Endothelial cell of umbilical vein (primary cell): ENCODE data around the gene JPH3. TPM values are rescaled to one million over a fixed set of nuclear protein-coding genes. Genes with fewer than 3 reads are reported as not detected.

Source experiments
- BruUV-seq: library from RNA; stranded (reverse); fragments of 400-500 nt; replicated peaks from 2 replicates; lab custom pipeline; 2021; lab: Mats Ljungman, UMichigan
- CTCF ChIA-PET: fragments of 300-600, 350-600 bp; sonication (Branson Sonifier 250); formaldehyde crosslinking; loops from one replicate; lab custom pipeline; 2021; ENCODE audit warnings: antibody characterized with exemption, inconsistent platforms; lab: Charles Lee
- POLR2A ChIA-PET: fragments of 300-600, 350-600 bp; sonication (Branson Sonifier 250); formaldehyde crosslinking; loops from one replicate; lab custom pipeline; 2021; ENCODE audit warnings: antibody characterized with exemption, inconsistent platforms; lab: Charles Lee
- DNase-seq: peaks from one replicate; pipeline ENCODE4 v3.0.0-alpha.2; 2011; ENCODE audit warnings: low read depth, low spot score
- FAIRE-seq: peaks from 2 replicates; lab custom pipeline; 2011; peaks lifted over from hg19 to GRCh38; lab: Jason Lieb, UNC
- H2AFZ ChIP-seq: 2 replicates; pipeline ENCODE4 v1.6.0; 2012; ENCODE audit warnings: low read depth, low read length, control low read depth, inconsistent platforms
- H3K27ac ChIP-seq: 2 replicates; pipeline ENCODE4 v1.5.1; 2011; ENCODE audit warnings: low read depth, mild to moderate bottlenecking, control low read depth, low read length, moderate library complexity; ENCODE audit not compliant: insufficient read depth
- H3K27me3 ChIP-seq, 2 experiments: 2 replicates each; pipeline versions ENCODE4 v1.6.0 to v1.6.1; 2011; ENCODE audit warnings: low read length in 2 of 2, mixed read lengths in 1 of 2; ENCODE audit not compliant: control insufficient read depth in 2 of 2, insufficient read depth in 2 of 2
- H3K36me3 ChIP-seq, 2 experiments: 2 replicates in 1 of 2; 3 replicates in 1 of 2; pipeline ENCODE4 v1.5.1; 2011; ENCODE audit warnings: low read length in 2 of 2, mild to moderate bottlenecking in 1 of 2, moderate library complexity in 1 of 2; ENCODE audit not compliant: control insufficient read depth in 2 of 2, insufficient read depth in 2 of 2; ENCODE audit errors: extremely low read depth in 1 of 2
- H3K4me1 ChIP-seq: 3 replicates; pipeline ENCODE4 v1.5.1; 2011; ENCODE audit warnings: mild to moderate bottlenecking, low read length; ENCODE audit not compliant: control insufficient read depth, insufficient read depth; ENCODE audit errors: extremely low read depth
- H3K4me2 ChIP-seq: 2 replicates; pipeline ENCODE4 v1.6.1; 2011; ENCODE audit warnings: low read length, control low read depth, mixed read lengths; ENCODE audit not compliant: insufficient read depth
- H3K4me3 ChIP-seq, 3 experiments: fragments of 200-600 bp in 1 of 3; sonication (generic), shearing (Covaris generic) in 1 of 3; replicated peaks in 1 of 3; 2 replicates each; pipeline ENCODE4 v1.5.1; 2011 to 2016; ENCODE audit warnings: control low read depth in 3 of 3, low read length in 3 of 3, mild to moderate bottlenecking in 2 of 3, inconsistent platforms in 1 of 3, low read depth in 1 of 3, moderate library complexity in 1 of 3; ENCODE audit not compliant: insufficient read depth in 1 of 3
- H3K79me2 ChIP-seq: 2 replicates; pipeline ENCODE4 v1.6.0; 2012; ENCODE audit warnings: low read length, inconsistent platforms; ENCODE audit not compliant: control insufficient read depth, insufficient read depth
- H3K9ac ChIP-seq: replicated peaks from 2 replicates; pipeline ENCODE3; 2011; ENCODE audit warnings: low read length, control low read depth; ENCODE audit not compliant: insufficient read depth; ENCODE audit errors: extremely low read depth
- H3K9me1 ChIP-seq: replicated peaks from 3 replicates; pipeline ENCODE4 v1.6.0; 2011; ENCODE audit warnings: mild to moderate bottlenecking, low read length; ENCODE audit not compliant: control insufficient read depth, insufficient read depth; ENCODE audit errors: extremely low read depth
- H3K9me3 ChIP-seq: replicated peaks from 2 replicates; pipeline ENCODE4 v1.5.1; 2012; ENCODE audit warnings: low read length, inconsistent platforms; ENCODE audit not compliant: control insufficient read depth, insufficient read depth
- H4K20me1 ChIP-seq: replicated peaks from 2 replicates; pipeline ENCODE3; 2011; ENCODE audit warnings: mild to moderate bottlenecking, low read length; ENCODE audit not compliant: control insufficient read depth, insufficient read depth; ENCODE audit errors: extremely low read depth
- POLR2AphosphoS5 ChIP-seq: IDR thresholded peaks from 2 replicates; pipeline ENCODE4 v1.6.1; 2012; ENCODE audit warnings: low read depth, mild to moderate bottlenecking, control low read depth, low read length, moderate library complexity; ENCODE audit not compliant: insufficient read depth
- dilution Hi-C: fragments of 300-500 bp; cut with MboI; formaldehyde crosslinking; loops from one replicate; pipeline ENCODE4 v1.15.0; 2019; ENCODE audit warnings: low sequenced_read_pairs; ENCODE audit not compliant: extremely low pct_ligation_motif_present
- intact Hi-C: fragments of 100-400 bp; cut with micrococcal nuclease; formaldehyde crosslinking; loops from one replicate; pipeline ENCODE4 v1.10.0; 2022
- polyA plus RNA-seq, 4 experiments: library from polyadenylated mRNA; depleted of rRNA in 3 of 4; stranded (reverse) in 3 of 4; unstranded in 1 of 4; fragments of >200 nt; gene quantifications; 2 replicates each; pipeline versions ENCODE4 v1.2.1 to v1.2.3, GENCODE V29; 2011 to 2012; ENCODE audit warnings: missing spikeins in 1 of 4
- total RNA-seq: library from RNA; stranded (reverse); gene quantifications from 2 replicates; pipeline ENCODE4 v1.2.3, GENCODE V29; 2021
- TF ChIP-seq, protein P1 (sequence below), 2 donors: IDR thresholded peaks; 1 replicate in 1 of 2; 2 replicates in 1 of 2; pipeline ENCODE4 v1.5.1; 2011; ENCODE audit warnings: low read length in 2 of 2, mild to moderate bottlenecking in 2 of 2, moderate library complexity in 2 of 2, control low read depth in 1 of 2, inconsistent platforms in 1 of 2, low read depth in 1 of 2; ENCODE audit not compliant: insufficient read depth in 1 of 2; ENCODE audit errors: extremely low read depth in 1 of 2
- TF ChIP-seq, protein P2 (sequence below): IDR thresholded peaks from 2 replicates; pipeline ENCODE4 v1.6.1; 2011; ENCODE audit not compliant: insufficient read depth, insufficient read length

The JPH3 gene
- total and polyA plus RNA-seq, 2 donors (not counting 3 experiments of a cell fraction or from before 2014, with no cell fraction given) = 0.22 to 0.30 TPM

- Histone ChIP-seq H3K9ac (no peak overlapping the region), H3K9me1 (no peaks in the 10 kb centered on the region), H3K4me2 (no peak overlapping the region), H3K4me3 (no peak overlapping the region), H3K27me3 (peaks cover 2% of the 10 kb centered on the region in 2 experiments), H3K27ac (no peak overlapping the region), H3K9me3 (no peaks in the 10 kb centered on the region), H2AFZ (no peak overlapping the region), H3K4me1 (no peaks in the 10 kb centered on the region), H3K79me2 (no peaks in the 10 kb centered on the region), H4K20me1 (no peaks in the 10 kb centered on the region), H3K36me3 (no peaks in the 10 kb centered on the region)
- no TSS peak for BruUV-seq
- intact Hi-C loops = loop anchor here (1.0 to 5.0 kb wide), 6 partner anchors 47 to 318 kb away; partner anchors contain the start of genes C16orf95 and KLHDC4
- CTCF ChIA-PET = interaction anchor here (0.6 to 4.9 kb wide), 40 partner anchors 10 to 357 kb away, joined by 3 to 145 read pairs (median 5); partner anchors contain the start of genes C16orf95, JPH3 and KLHDC4
- peak; percentile 57 for FAIRE-seq
- POLR2A ChIA-PET = no interaction called here
- DNase-seq = peak; percentile 15
- dilution Hi-C loops = no loop called here
- no peak for TF ChIP-seq POLR2AphosphoS5
- TF ChIP-seq, protein P1, sequence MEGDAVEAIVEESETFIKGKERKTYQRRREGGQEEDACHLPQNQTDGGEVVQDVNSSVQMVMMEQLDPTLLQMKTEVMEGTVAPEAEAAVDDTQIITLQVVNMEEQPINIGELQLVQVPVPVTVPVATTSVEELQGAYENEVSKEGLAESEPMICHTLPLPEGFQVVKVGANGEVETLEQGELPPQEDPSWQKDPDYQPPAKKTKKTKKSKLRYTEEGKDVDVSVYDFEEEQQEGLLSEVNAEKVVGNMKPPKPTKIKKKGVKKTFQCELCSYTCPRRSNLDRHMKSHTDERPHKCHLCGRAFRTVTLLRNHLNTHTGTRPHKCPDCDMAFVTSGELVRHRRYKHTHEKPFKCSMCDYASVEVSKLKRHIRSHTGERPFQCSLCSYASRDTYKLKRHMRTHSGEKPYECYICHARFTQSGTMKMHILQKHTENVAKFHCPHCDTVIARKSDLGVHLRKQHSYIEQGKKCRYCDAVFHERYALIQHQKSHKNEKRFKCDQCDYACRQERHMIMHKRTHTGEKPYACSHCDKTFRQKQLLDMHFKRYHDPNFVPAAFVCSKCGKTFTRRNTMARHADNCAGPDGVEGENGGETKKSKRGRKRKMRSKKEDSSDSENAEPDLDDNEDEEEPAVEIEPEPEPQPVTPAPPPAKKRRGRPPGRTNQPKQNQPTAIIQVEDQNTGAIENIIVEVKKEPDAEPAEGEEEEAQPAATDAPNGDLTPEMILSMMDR (IDR thresholded peaks at IDR 0.05; ENCODE audit: extremely low read depth in 1 of 2, insufficient read depth in 1 of 2, low read depth in 1 of 2, low read length in 2 of 2) = peak; percentile 33 to 65
- TF ChIP-seq, protein P2, sequence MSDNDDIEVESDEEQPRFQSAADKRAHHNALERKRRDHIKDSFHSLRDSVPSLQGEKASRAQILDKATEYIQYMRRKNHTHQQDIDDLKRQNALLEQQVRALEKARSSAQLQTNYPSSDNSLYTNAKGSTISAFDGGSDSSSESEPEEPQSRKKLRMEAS = no peak
Observed at GRCh38 chr16:87635541-87636049, 33.3 kb downstream of the JPH3 start.
